GM12801 (cell line): ENCODE data around the gene CBFA2T2.

Experiments used
- TF ChIP-seq, protein P1 (sequence below): IDR thresholded peaks from one replicate; pipeline ENCODE4 v1.5.1; 2011; ENCODE audit warnings: control low read depth; ENCODE audit not compliant: insufficient read length; ENCODE audit errors: extremely low read depth

CBFA2T2 gene

DNA sequence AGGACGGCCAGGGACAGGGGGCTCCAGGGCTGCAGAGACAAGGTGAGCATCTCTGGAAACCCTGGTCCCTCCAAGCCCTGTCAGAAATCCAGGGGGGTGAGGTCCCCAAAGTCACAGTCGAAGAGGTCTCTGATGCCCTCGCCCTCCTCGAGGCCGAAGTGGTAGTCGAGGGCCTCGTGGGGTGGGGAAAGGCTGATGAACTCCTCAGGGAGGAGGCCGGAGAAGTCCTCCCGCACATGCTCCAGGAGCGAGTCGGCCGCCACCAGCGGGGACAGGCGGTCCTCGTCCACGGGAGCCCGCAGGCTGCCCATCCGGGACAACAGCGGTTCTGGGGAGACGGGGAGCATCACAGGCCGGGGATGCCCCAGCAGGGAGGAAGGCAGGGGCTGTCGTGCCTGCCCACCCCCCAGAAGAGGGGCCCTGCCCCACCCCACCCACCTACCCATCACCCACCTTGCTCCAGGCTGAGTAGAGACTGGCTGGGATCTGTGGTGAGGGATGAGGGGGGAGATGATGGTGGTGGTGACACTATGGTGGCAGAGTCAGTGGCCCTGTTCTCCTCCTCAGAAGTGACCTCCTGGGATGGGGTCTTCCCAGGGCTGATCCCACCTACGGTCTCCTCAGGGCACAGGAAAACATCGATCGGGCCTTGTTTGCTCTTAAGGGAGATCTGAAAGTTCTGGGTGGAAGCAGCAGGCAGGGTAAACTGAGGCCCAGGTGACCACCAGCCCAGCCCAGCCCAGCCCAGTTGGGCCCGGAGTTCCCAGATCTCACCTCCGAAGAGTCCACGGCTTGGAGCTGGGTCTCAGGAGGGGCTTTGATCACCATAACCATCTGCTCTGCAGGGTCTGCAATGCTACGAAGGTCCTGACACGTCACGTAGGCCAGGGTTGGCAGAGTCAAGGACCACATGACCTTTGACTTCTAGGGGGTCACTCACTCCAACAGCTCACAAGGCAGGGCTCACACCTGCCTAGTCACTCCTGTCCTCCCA is 187.1 kb downstream of the CBFA2T2 start:
- TF ChIP-seq, protein P1, sequence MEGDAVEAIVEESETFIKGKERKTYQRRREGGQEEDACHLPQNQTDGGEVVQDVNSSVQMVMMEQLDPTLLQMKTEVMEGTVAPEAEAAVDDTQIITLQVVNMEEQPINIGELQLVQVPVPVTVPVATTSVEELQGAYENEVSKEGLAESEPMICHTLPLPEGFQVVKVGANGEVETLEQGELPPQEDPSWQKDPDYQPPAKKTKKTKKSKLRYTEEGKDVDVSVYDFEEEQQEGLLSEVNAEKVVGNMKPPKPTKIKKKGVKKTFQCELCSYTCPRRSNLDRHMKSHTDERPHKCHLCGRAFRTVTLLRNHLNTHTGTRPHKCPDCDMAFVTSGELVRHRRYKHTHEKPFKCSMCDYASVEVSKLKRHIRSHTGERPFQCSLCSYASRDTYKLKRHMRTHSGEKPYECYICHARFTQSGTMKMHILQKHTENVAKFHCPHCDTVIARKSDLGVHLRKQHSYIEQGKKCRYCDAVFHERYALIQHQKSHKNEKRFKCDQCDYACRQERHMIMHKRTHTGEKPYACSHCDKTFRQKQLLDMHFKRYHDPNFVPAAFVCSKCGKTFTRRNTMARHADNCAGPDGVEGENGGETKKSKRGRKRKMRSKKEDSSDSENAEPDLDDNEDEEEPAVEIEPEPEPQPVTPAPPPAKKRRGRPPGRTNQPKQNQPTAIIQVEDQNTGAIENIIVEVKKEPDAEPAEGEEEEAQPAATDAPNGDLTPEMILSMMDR, result no peak

DNA sequence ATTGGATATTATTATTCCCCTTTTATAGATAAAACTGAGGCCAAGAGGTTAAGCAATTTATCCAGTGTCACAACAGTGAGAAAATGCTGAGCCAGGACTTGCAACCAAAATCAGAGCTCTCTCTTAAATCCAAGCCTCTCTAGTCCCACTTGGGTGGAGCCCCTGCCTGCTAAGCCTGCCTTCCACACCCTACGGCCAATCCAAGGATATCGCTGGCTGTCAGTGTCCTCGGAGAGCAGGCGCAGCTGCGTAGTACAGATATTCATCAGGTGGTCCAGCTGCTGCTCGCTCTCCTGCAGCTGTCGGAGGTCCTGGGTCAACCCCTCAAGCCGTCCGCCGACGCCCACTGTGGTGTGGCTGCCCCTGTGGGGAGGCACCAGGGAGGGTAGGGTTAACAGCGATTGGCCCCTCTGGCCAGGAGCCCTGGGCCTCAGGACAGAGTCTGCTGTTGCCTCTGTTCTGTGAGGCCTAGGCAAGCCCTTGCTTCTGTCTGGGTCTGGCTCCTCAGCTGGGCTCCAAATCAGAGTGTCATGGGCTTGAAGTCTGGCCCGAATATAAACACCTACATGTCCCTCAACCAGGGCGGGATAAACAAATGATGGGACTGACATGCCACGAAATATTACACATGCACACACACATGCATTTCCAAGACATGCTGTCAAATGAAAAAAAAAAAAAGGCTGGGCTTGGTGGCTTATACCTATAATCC is 188.3 kb downstream of the CBFA2T2 start:
- TF ChIP-seq, protein P1, result no peak

DNA sequence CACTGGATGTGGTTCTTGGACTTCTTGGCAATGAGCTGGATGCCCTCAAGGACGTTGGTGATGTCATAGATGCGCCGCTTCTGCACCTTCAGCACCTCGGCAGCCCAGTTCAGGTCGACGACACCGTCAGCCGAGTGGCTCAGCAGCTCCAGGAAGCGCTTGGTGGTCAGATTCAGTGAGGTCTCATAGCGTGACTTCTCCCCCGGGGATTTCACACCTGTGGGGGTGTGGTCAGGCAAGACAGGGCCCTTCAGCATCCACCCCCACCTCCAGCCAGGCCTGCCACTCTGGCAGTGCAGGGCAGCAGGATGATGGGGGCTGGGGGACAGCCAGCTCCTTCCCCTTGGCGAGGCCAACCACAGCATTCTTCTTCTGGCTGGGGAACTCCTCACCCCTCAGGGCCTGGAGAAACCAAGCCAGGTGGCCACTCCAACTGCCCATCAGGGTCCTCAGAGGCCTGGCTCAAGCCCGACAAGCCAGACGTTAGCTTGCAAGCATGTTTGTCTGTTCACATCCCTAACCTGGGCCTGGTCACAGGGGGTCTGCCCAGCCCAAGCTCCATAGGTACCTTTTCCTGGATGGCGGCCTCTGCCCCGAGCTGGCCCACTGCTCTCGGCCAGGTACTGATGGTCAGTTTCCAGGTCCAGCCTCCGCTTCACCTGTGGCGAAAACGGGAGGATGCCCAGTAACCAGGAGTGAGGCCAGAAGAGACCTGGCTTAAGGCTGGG is 190.0 kb downstream of the CBFA2T2 start:
- TF ChIP-seq, protein P1, result no peak

DNA sequence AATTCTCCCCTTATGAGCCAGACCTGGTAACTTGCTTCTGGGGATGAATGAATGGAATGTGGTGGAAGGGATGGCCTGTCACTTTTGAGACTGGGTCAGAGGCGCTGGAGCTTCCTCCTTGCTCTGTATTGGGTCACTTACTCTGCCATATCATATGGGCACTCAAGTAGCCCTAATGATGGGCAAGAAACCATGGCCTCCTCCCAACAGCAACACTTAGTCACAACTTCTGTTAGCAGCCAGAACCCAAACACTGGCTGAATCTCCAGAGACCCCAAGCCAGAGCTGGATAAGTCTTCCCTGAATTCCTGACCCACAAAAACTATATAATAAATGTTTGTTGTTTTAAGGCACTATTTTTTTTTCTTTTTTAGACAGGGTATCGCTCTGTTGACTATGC is 190.8 kb downstream of the CBFA2T2 start:
- TF ChIP-seq, protein P1, result no peak

DNA sequence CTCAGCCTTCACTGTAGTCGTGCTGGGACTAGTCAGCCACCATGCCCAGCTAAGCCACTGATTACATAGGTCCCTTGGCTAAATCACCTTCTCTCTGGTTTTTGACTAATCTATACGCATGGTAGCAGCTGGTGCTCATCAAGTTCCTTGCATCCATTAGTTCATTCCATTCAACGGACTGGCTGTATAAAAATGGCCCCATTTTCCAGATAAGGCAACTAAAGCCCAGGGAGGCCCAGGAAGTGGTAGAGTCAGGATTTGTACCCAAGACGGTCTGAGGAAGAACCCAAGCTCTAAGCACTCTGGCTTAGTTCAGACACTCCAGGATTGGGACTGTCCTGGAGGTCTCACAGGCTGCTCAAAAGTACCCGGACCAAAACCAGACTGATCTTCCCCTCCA is 191.4 kb downstream of the CBFA2T2 start:
- TF ChIP-seq, protein P1, result no peak

DNA sequence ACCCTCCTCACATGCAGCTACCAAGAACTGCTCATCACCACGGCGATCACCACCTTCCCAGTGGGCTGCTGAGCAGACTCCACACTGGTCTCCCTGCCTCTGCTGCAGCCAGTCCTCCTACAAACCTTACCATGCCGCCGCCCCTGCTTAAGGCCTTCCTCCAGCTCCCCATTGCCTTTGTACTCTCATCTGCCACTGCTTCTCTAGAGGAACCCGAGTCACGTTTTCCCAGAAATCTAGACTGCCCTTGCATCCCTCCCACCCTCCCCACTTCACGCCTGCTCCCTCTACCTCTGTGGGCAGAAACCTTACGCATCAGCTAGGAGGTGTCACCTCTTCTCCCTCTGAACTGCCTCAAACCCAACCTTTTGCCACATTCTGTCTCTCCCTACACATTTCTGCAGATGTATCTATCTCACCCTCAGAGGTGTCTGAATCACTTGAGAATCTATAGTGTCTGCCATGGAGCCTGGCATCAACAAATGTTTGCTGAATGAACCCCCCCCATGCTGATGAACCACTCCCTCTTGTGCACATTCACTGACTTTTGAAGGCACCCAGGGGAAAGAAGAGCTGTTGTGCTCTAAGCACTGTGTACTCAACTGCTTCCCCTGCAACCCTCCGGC is 191.9 kb downstream of the CBFA2T2 start:
- TF ChIP-seq, protein P1, result no peak
